ENCODE data around the gene HBEGF. TPM values are rescaled to one million over a fixed set of nuclear protein-coding genes. Genes with fewer than 3 reads are reported as not detected.

Gene HBEGF
- total and polyA plus RNA-seq, 10 of the 15 experiments (the other 5 are each of a cell fraction or from before 2014, with no cell fraction given) = 0.87 to 3.1 (median 2.1) TPM

- no TSS peak for BruUV-seq (replicated peaks)
- TF ChIP-seq KLF5 (IDR thresholded peaks at IDR 0.05; ENCODE audit: partially characterized antibody) (no peak), NFYB (IDR thresholded peaks at IDR 0.05; ENCODE audit: insufficient read depth, low read depth, low read length) (no peak), BMI1 (IDR thresholded peaks at IDR 0.05; ENCODE audit: borderline replicate concordance) (no peak), MTA3 (IDR thresholded peaks at IDR 0.05; ENCODE audit: borderline replicate concordance, low read length) (no peak), MXI1 (IDR thresholded peaks at IDR 0.05; ENCODE audit: low read depth, low read length) (no peak), RCOR1 (conservative IDR thresholded peaks at IDR 0.05; ENCODE audit: low read depth, low read length) (no peak), PRDM15 (CRISPR knock-in tag; IDR thresholded peaks at IDR 0.05) (no peak)
- Histone ChIP-seq H3K4me2 (ENCODE audit: control insufficient read depth, insufficient read depth) (no peak overlapping the region), H3K79me2 (ENCODE audit: control insufficient read depth, insufficient read depth, low read length) (no peaks in the 10 kb centered on the region; the same call in 1 of the 2 replicates), H3K9ac (ENCODE audit: control insufficient read depth, insufficient read depth, low read length) (no peak overlapping the region), H3K36me3 (ENCODE audit: control insufficient read depth in 2 of 2, insufficient read depth in 2 of 2, low read length in 1 of 2) (no peaks in the 10 kb centered on the region), H2AFZ (ENCODE audit: control insufficient read depth, low read depth, low read length) (no peak overlapping the region), H3K4me1 (ENCODE audit: control insufficient read depth, insufficient read depth, low read length) (no peaks in the 10 kb centered on the region), H3K27ac (ENCODE audit: control insufficient read depth, insufficient read depth) (no peak overlapping the region), H4K20me1 (ENCODE audit: control insufficient read depth, insufficient read depth) (no peaks in the 10 kb centered on the region), H3K4me3 (no peak overlapping the region), H3K9me3 (replicated peaks; ENCODE audit: control insufficient read depth, insufficient read depth, low read length) (no peaks in the 10 kb centered on the region), H3K27me3 (replicated peaks in 1 of 2; ENCODE audit: control insufficient read depth in 2 of 2, insufficient read depth in 2 of 2, low read length in 1 of 2) (no peaks in the 10 kb centered on the region)
- CTCF ChIA-PET = interaction anchor here (0.7 to 2.5 kb wide), 2 partner anchors 21 to 30 kb away, joined by 3 to 8 read pairs; no protein-coding TSS in a partner anchor
- SMC1A ChIA-PET (ENCODE audit: uncharacterized antibody, unreplicated experiment) = interaction anchor here (0.7 to 1.4 kb wide), 2 partner anchors 11 to 30 kb away, joined by 3 to 4 read pairs; no protein-coding TSS in a partner anchor
- POLR2A ChIA-PET = interaction anchor here (0.6 to 1.2 kb wide), 2 partner anchors 11 to 1864 kb away, joined by 3 read pairs; no protein-coding TSS in a partner anchor
- ATAC-seq (no peak), FAIRE-seq (no peak), DNase-seq (ENCODE audit: low read depth, low spot score) (no peak)
- intact Hi-C loops (cut with micrococcal nuclease; ENCODE audit: unreplicated experiment) = no loop called here
- in situ Hi-C loops (cut with MboI) = no loop called here
- RAD21 ChIA-PET (ENCODE audit: unreplicated experiment) = interaction anchor here (0.6 kb wide), 1 partner anchor 12 kb away, joined by 3 read pairs; no protein-coding TSS in a partner anchor
- 100% methylated on average over 2 of the region's 2 CpGs for WGBS (ENCODE audit: insufficient coverage, insufficient replicate concordance, low lambda C conversion rate, missing lambda C conversion rate)
These were observed 47.3 kb upstream of the HBEGF start for GRCh38 chr5:140393738-140394137.

Measured in GM12878 (cell line).